ENCODE data around the gene OR8H2. TPM values are rescaled to one million over a fixed set of nuclear protein-coding genes. Genes with fewer than 3 reads are reported as not detected.

OR8H2 gene
- total and polyA plus RNA-seq, 2 donors (not counting 3 experiments of a cell fraction or from before 2014, with no cell fraction given) = not detected

DNA sequence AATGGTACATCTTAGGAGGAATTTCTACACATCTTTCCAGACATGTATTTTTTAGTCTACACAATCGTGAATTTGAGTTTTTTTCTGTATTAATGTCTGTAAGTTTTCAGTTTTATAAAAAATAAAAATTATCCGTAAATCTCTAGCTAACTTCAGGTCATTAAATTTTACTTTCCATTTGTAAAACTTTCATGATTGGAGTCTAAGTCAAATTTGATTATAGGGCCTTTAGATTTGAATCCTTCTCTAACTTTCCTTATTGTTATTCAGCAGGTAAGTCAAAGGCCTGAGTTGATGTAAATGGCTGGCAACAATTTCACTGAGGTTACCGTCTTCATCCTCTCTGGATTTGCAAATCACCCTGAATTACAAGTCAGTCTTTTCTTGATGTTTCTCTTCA is 10.5 kb upstream of the OR8H2 start, which contains the start of gene OR8I2:
TSS of gene OR8I2 (plus strand) at position 301 of the 400 bp plus-strand sequence. CDS start at position 301, 0 bp downstream.
- POLR2A ChIA-PET = no interaction called here
- no peak within 1 kb of the TSS for H3K4me2 ChIP-seq (ENCODE audit: insufficient read depth, low read length)
- H3K9ac ChIP-seq (replicated peaks; ENCODE audit: extremely low read depth, insufficient read depth, low read length) = no peak within 1 kb of the TSS
- CTCF ChIA-PET = no interaction called here
- BruUV-seq (replicated peaks) = no TSS peak
- H3K9me3 ChIP-seq (replicated peaks; ENCODE audit: control insufficient read depth, insufficient read depth, low read length) = peaks cover 2% of the 10 kb centered on the region
- intact Hi-C loops (cut with micrococcal nuclease) (no loop called here), dilution Hi-C loops (cut with MboI; ENCODE audit: extremely low pct_ligation_motif_present, low sequenced_read_pairs) (no loop called here)
- no peaks in the 10 kb centered on the region for H3K27me3 ChIP-seq (ENCODE audit: control insufficient read depth in 2 of 2, insufficient read depth in 2 of 2, low read length in 2 of 2)
- H3K4me3 ChIP-seq (replicated peaks in 1 of 3; ENCODE audit: insufficient read depth in 1 of 3, low read depth in 1 of 3, low read length in 3 of 3) = no peak within 1 kb of the TSS
- H3K27ac ChIP-seq (ENCODE audit: insufficient read depth, low read depth, low read length) = no peak within 1 kb of the TSS
- H3K4me1 ChIP-seq (ENCODE audit: control insufficient read depth, extremely low read depth, insufficient read depth, low read length) = no peaks in the 10 kb centered on the region
- no peak within 1 kb of the TSS for H2AFZ ChIP-seq (ENCODE audit: low read depth, low read length)
- H3K9me1 ChIP-seq (replicated peaks; ENCODE audit: control insufficient read depth, extremely low read depth, insufficient read depth, low read length) = no peaks in the 10 kb centered on the region
- no peak for TF ChIP-seq MYC (IDR thresholded peaks at IDR 0.05; ENCODE audit: low read depth, low read length)
- no peak for TF ChIP-seq FOS (IDR thresholded peaks at IDR 0.05; ENCODE audit: borderline replicate concordance, insufficient read depth, low read length)
- TF ChIP-seq EZH2 (IDR thresholded peaks at IDR 0.05; ENCODE audit: borderline replicate concordance, low read depth, low read length, severe bottlenecking) = no peak
- no peak for TF ChIP-seq POLR2A (IDR thresholded peaks at IDR 0.05; ENCODE audit: low read depth, low read length)
- TF ChIP-seq POLR2AphosphoS5 (IDR thresholded peaks at IDR 0.05; ENCODE audit: insufficient read depth, low read depth, low read length) = no peak
- TF ChIP-seq GATA2 (IDR thresholded peaks at IDR 0.05; ENCODE audit: insufficient read depth, insufficient read length, low read depth, low read length) = no peak
- TF ChIP-seq, protein P1, sequence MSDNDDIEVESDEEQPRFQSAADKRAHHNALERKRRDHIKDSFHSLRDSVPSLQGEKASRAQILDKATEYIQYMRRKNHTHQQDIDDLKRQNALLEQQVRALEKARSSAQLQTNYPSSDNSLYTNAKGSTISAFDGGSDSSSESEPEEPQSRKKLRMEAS (IDR thresholded peaks at IDR 0.05; ENCODE audit: insufficient read depth, insufficient read length) = no peak
- H3K79me2 ChIP-seq (ENCODE audit: control insufficient read depth, insufficient read depth, low read length) = no peaks in the 10 kb centered on the region
- DNase-seq (ENCODE audit: low read depth, low spot score) (no peak), FAIRE-seq (no peak)
- no peaks in the 10 kb centered on the region for H3K36me3 ChIP-seq (ENCODE audit: control insufficient read depth in 2 of 2, extremely low read depth in 1 of 2, insufficient read depth in 2 of 2, low read length in 2 of 2)
- no peaks in the 10 kb centered on the region for H4K20me1 ChIP-seq (replicated peaks; ENCODE audit: control insufficient read depth, extremely low read depth, insufficient read depth, low read length)

DNA sequence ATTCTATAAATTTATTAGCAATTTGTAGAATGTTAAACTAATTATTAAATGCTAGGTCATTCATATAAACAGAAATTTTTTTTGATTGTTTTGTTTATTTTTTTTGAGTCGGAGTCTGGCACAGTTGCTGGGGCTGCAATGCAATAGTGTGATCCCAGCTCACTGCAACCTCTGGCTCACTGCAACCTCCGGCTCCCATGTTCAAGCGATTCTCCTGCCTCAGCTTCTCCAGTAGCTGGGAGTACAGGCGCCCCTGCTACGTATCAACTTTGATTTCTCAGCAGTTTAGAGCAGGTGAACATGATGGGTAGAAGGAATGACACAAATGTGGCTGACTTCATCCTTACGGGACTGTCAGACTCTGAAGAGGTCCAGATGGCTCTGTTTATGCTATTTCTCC is 18.6 kb downstream of the OR8H2 start, which contains the start of gene OR8H3:
TSS of gene OR8H3 (plus strand) at position 301 of the 400 bp plus-strand sequence. CDS start at position 301, 0 bp downstream.
- Histone ChIP-seq H3K4me2 (ENCODE audit: insufficient read depth, low read length) (no peak within 1 kb of the TSS), H3K27ac (ENCODE audit: insufficient read depth, low read depth, low read length) (no peak within 1 kb of the TSS), H3K79me2 (ENCODE audit: control insufficient read depth, insufficient read depth, low read length) (no peaks in the 10 kb centered on the region), H4K20me1 (replicated peaks; ENCODE audit: control insufficient read depth, extremely low read depth, insufficient read depth, low read length) (no peaks in the 10 kb centered on the region), H3K4me1 (ENCODE audit: control insufficient read depth, extremely low read depth, insufficient read depth, low read length) (no peaks in the 10 kb centered on the region), H3K4me3 (replicated peaks in 1 of 3; ENCODE audit: insufficient read depth in 1 of 3, low read depth in 1 of 3, low read length in 3 of 3) (no peak within 1 kb of the TSS), H3K9ac (replicated peaks; ENCODE audit: extremely low read depth, insufficient read depth, low read length) (no peak within 1 kb of the TSS), H3K36me3 (ENCODE audit: control insufficient read depth in 2 of 2, extremely low read depth in 1 of 2, insufficient read depth in 2 of 2, low read length in 2 of 2) (no peaks in the 10 kb centered on the region), H2AFZ (ENCODE audit: low read depth, low read length) (no peak within 1 kb of the TSS), H3K9me1 (replicated peaks; ENCODE audit: control insufficient read depth, extremely low read depth, insufficient read depth, low read length) (no peaks in the 10 kb centered on the region), H3K9me3 (replicated peaks; ENCODE audit: control insufficient read depth, insufficient read depth, low read length) (peaks cover 2% of the 10 kb centered on the region), H3K27me3 (ENCODE audit: control insufficient read depth in 2 of 2, insufficient read depth in 2 of 2, low read length in 2 of 2) (no peaks in the 10 kb centered on the region)
- POLR2A ChIA-PET = no interaction called here
- BruUV-seq (replicated peaks) = no TSS peak
- DNase-seq (ENCODE audit: low read depth, low spot score) = no peak
- intact Hi-C loops (cut with micrococcal nuclease) (no loop called here), dilution Hi-C loops (cut with MboI; ENCODE audit: extremely low pct_ligation_motif_present, low sequenced_read_pairs) (no loop called here)
- TF ChIP-seq POLR2AphosphoS5 (IDR thresholded peaks at IDR 0.05; ENCODE audit: insufficient read depth, low read depth, low read length) (no peak), MYC (IDR thresholded peaks at IDR 0.05; ENCODE audit: low read depth, low read length) (no peak), FOS (IDR thresholded peaks at IDR 0.05; ENCODE audit: borderline replicate concordance, insufficient read depth, low read length) (no peak)
- CTCF ChIA-PET = no interaction called here
- FAIRE-seq = no peak
